ENCODE results near the gene ZGPAT. TPM values are rescaled to one million over a fixed set of nuclear protein-coding genes. Genes with fewer than 3 reads are reported as not detected.

The ZGPAT gene
- total RNA-seq, 2 experiments from 2014 or later, result 15.3 to 21.9 TPM

GRCh38 chr20:63732118-63733095 lies 24.6 kb downstream of the ZGPAT start:
- Mint-ChIP-seq H3K27ac (no peak overlapping the region), H3K4me1 (peaks cover 35% of the 10 kb centered on the region), H3K9me3 (ENCODE audit: low read depth) (no peaks in the 10 kb centered on the region), H3K36me3 (ENCODE audit: low read depth) (peaks cover 32% of the 10 kb centered on the region), H3K4me3 (no peak overlapping the region), H3K27me3 (no peaks in the 10 kb centered on the region)
- ChIA-PET CTCF (no interaction called here), POLR2A (interaction anchor here (0.5 kb wide), 1 partner anchor 16 kb away, joined by 5 read pairs; no protein-coding TSS in a partner anchor)
- no peak for DNase-seq
- intact Hi-C loops (cut with DNase I, micrococcal nuclease), result loop anchor here in 1 of 2 experiments (10.0 kb wide), 1 partner anchor 242 kb away; the partner anchor contains the start of gene SAMD10
- no peak for ATAC-seq

GRCh38 chr20:63733117-63733516 lies 25.3 kb downstream of the ZGPAT start:
- intact Hi-C loops (cut with DNase I, micrococcal nuclease), result loop anchor here in 1 of 2 experiments (10.0 kb wide), 1 partner anchor 242 kb away; the partner anchor contains the start of gene SAMD10
- Mint-ChIP-seq H3K9me3 (ENCODE audit: low read depth) (no peaks in the 10 kb centered on the region), H3K27ac (no peak overlapping the region), H3K36me3 (ENCODE audit: low read depth) (peaks cover 28% of the 10 kb centered on the region), H3K4me1 (peaks cover 28% of the 10 kb centered on the region), H3K27me3 (no peaks in the 10 kb centered on the region), H3K4me3 (no peak overlapping the region)
- CTCF ChIA-PET, result no interaction called here
- POLR2A ChIA-PET, result interaction anchor here (0.5 kb wide), 1 partner anchor 17 kb away, joined by 5 read pairs; no protein-coding TSS in a partner anchor
- DNase-seq (no peak), ATAC-seq (no peak)

- ATAC-seq, result no peak
- no peak for DNase-seq
These were observed 25.8 kb downstream of the ZGPAT start for GRCh38 chr20:63733579-63734081.

GRCh38 chr20:63734111-63734945 lies 26.5 kb downstream of the ZGPAT start:
- Mint-ChIP-seq H3K27ac (no peak overlapping the region), H3K36me3 (ENCODE audit: low read depth) (peaks cover 20% of the 10 kb centered on the region), H3K4me1 (peaks cover 21% of the 10 kb centered on the region), H3K27me3 (no peaks in the 10 kb centered on the region), H3K4me3 (no peak overlapping the region), H3K9me3 (ENCODE audit: low read depth) (no peaks in the 10 kb centered on the region)
- CTCF ChIA-PET, result interaction anchor here (0.6 to 0.8 kb wide), 2 partner anchors 41 to 411 kb away, joined by 3 read pairs; no protein-coding TSS in a partner anchor
- intact Hi-C loops (cut with DNase I, micrococcal nuclease), result loop anchor here in 1 of 2 experiments (10.0 kb wide), 1 partner anchor 240 kb away; the partner anchor contains the start of gene SAMD10
- DNase-seq (no peak), ATAC-seq (no peak)
- POLR2A ChIA-PET, result no interaction called here

More at GRCh38 chr20:63733579-63734081, 25.8 kb downstream of the ZGPAT start:
- intact Hi-C loops (cut with DNase I, micrococcal nuclease), result loop anchor here in 1 of 2 experiments (10.0 kb wide), 1 partner anchor 241 kb away; the partner anchor contains the start of gene SAMD10
- no peaks in the 10 kb centered on the region for H3K27me3 Mint-ChIP-seq
- peaks cover 23% of the 10 kb centered on the region for H3K4me1 Mint-ChIP-seq
- no peak overlapping the region for H3K4me3 Mint-ChIP-seq
- H3K9me3 Mint-ChIP-seq (ENCODE audit: low read depth), result no peaks in the 10 kb centered on the region
- peaks cover 23% of the 10 kb centered on the region for H3K36me3 Mint-ChIP-seq (ENCODE audit: low read depth)
- H3K27ac Mint-ChIP-seq, result no peak overlapping the region
- POLR2A ChIA-PET, result no interaction called here
- CTCF ChIA-PET, result interaction anchor here (0.6 kb wide), 1 partner anchor 411 kb away, joined by 3 read pairs; no protein-coding TSS in a partner anchor

GRCh38 chr20:63734946-63735858 lies 27.4 kb downstream of the ZGPAT start:
- no peaks in the 10 kb centered on the region for H3K27me3 Mint-ChIP-seq
- H3K9me3 Mint-ChIP-seq (ENCODE audit: low read depth), result no peaks in the 10 kb centered on the region
- POLR2A ChIA-PET, result interaction anchor here (1.1 to 1.7 kb wide), 2 partner anchors 28 to 130 kb away, joined by 3 to 10 read pairs; partner anchors contain the start of genes ARFRP1, TPD52L2 and ZGPAT
- DNase-seq (no peak), ATAC-seq (no peak)
- CTCF ChIA-PET, result interaction anchor here (0.8 to 1.4 kb wide), 4 partner anchors 15 to 77 kb away, joined by 3 to 14 read pairs (median 3); partner anchors contain the start of genes ARFRP1, RTEL1 and ZGPAT
- H3K4me1 Mint-ChIP-seq, result peaks cover 21% of the 10 kb centered on the region
- peaks cover 14% of the 10 kb centered on the region for H3K36me3 Mint-ChIP-seq (ENCODE audit: low read depth)
- no peak overlapping the region for H3K4me3 Mint-ChIP-seq
- no peak overlapping the region for H3K27ac Mint-ChIP-seq
- intact Hi-C loops (cut with DNase I, micrococcal nuclease), result loop anchor here (5.0 to 10.0 kb wide), 5 partner anchors 38 to 302 kb away; partner anchors contain the start of genes C20orf204 (in 1 of the 2), SAMD10 (in 1 of the 2) and TNFRSF6B (in 1 of the 2)

- ChIA-PET POLR2A (interaction anchor here (0.5 to 1.7 kb wide), 5 partner anchors 8 to 129 kb away, joined by 3 to 10 read pairs (median 3); partner anchors contain the start of genes ARFRP1, TPD52L2 and ZGPAT), CTCF (interaction anchor here (0.6 to 1.4 kb wide), 7 partner anchors 11 to 109 kb away, joined by 3 to 14 read pairs (median 3); partner anchors contain the start of genes ARFRP1, GMEB2, RTEL1 and ZGPAT)
- intact Hi-C loops (cut with DNase I, micrococcal nuclease), result loop anchor here (5.0 to 10.0 kb wide), 5 partner anchors 39 to 301 kb away; partner anchors contain the start of genes C20orf204 (in 1 of the 2), SAMD10 (in 1 of the 2) and TNFRSF6B (in 1 of the 2)
These were observed 28.2 kb downstream of the ZGPAT start, which contains the start of gene LIME1 for GRCh38 chr20:63735859-63736718. Gene LIME1 (plus strand): TSS chr20:63736664. CDS start chr20:63737550, 886 bp downstream.

GRCh38 chr20:63736893-63737694 lies 29.3 kb downstream of the ZGPAT start:
- Mint-ChIP-seq H3K4me1 (peaks cover 21% of the 10 kb centered on the region), H3K36me3 (ENCODE audit: low read depth) (peaks cover 11% of the 10 kb centered on the region), H3K9me3 (ENCODE audit: low read depth) (no peaks in the 10 kb centered on the region), H3K4me3 (peak overlapping the region; percentile 54), H3K27me3 (no peaks in the 10 kb centered on the region), H3K27ac (peak overlapping the region; percentile 34)
- intact Hi-C loops (cut with DNase I, micrococcal nuclease), result loop anchor here (1.0 to 10.0 kb wide), 6 partner anchors 40 to 300 kb away; partner anchors contain the start of genes C20orf204 (in 1 of the 2), SAMD10 (in 1 of the 2) and TNFRSF6B (in 1 of the 2)
- POLR2A ChIA-PET, result interaction anchor here (0.5 to 1.7 kb wide), 3 partner anchors 10 to 30 kb away, joined by 3 to 10 read pairs (median 3); partner anchors contain the start of genes ARFRP1 and ZGPAT
- CTCF ChIA-PET, result interaction anchor here (0.5 to 1.4 kb wide), 5 partner anchors 12 to 110 kb away, joined by 3 to 14 read pairs (median 3); partner anchors contain the start of genes ARFRP1, GMEB2, RTEL1 and STMN3
- DNase-seq, result peak; percentile 74
- peak; percentile 28 for ATAC-seq

More at GRCh38 chr20:63735859-63736718, 28.2 kb downstream of the ZGPAT start, which contains the start of gene LIME1:
- Mint-ChIP-seq H3K36me3 (ENCODE audit: low read depth) (peaks cover 11% of the 10 kb centered on the region), H3K27ac (peak within 1 kb of the TSS; percentile 34), H3K4me1 (peaks cover 21% of the 10 kb centered on the region), H3K27me3 (no peaks in the 10 kb centered on the region), H3K4me3 (peak within 1 kb of the TSS; percentile 54), H3K9me3 (ENCODE audit: low read depth) (no peaks in the 10 kb centered on the region)
- ATAC-seq (peak; percentile 37), DNase-seq (peak; percentile 79)

GRCh38 chr20:63737695-63737944 lies 29.8 kb downstream of the ZGPAT start:
- H3K27ac Mint-ChIP-seq, result no peak overlapping the region
- peaks cover 11% of the 10 kb centered on the region for H3K36me3 Mint-ChIP-seq (ENCODE audit: low read depth)
- peaks cover 21% of the 10 kb centered on the region for H3K4me1 Mint-ChIP-seq
- ChIA-PET POLR2A (interaction anchor here (0.5 kb wide), 1 partner anchor 11 kb away, joined by 3 read pairs; no protein-coding TSS in a partner anchor), CTCF (interaction anchor here (0.5 to 1.3 kb wide), 2 partner anchors 80 to 84 kb away, joined by 3 read pairs; partner anchors contain the start of genes RTEL1 and STMN3)
- H3K4me3 Mint-ChIP-seq, result peak overlapping the region; percentile 54
- DNase-seq (no peak), ATAC-seq (peak; percentile 2)
- intact Hi-C loops (cut with DNase I, micrococcal nuclease), result loop anchor here (1.0 to 10.0 kb wide), 6 partner anchors 40 to 300 kb away; partner anchors contain the start of genes C20orf204 (in 1 of the 2), SAMD10 (in 1 of the 2) and TNFRSF6B (in 1 of the 2)
- H3K27me3 Mint-ChIP-seq, result no peaks in the 10 kb centered on the region
- H3K9me3 Mint-ChIP-seq (ENCODE audit: low read depth), result no peaks in the 10 kb centered on the region
